ENCODE measurements around the gene AIF1. TPM values are rescaled to one million over a fixed set of nuclear protein-coding genes. Genes with fewer than 3 reads are reported as not detected.

The AIF1 gene
- total and polyA plus RNA-seq, 10 donors, result 258 to 479 (median 311) TPM

- no peak for DNase-seq
- intact Hi-C loops (cut with DNase I; ENCODE audit: low total_unique reads), result no loop called here
- H3K9me3 ChIP-seq, result no peaks in the 10 kb centered on the region
- WGBS, 5 donors, result 60 to 79% (median 73%) methylated on average over 14 of the region's 14 CpGs
- H3K27ac ChIP-seq, result peak overlapping the region; percentile 75 to 98 (median 86)
- H3K36me3 ChIP-seq, result peaks cover 0 to 22% (median 1%) of the 10 kb centered on the region in 6 donors
- TF ChIP-seq CTCF (IDR thresholded peaks at IDR 0.05 in 8 of 11, conservative IDR thresholded peaks at IDR 0.05 in 3 of 11) (no peak), POLR2AphosphoS5 (IDR thresholded peaks at IDR 0.05) (no peak), POLR2A (IDR thresholded peaks at IDR 0.05) (no peak)
- H3K27me3 ChIP-seq (replicated peaks in 1 of 7), result no peaks in the 10 kb centered on the region
- H3K4me1 ChIP-seq, result peaks cover 39 to 100% (median 83%) of the 10 kb centered on the region in 6 donors
- peak overlapping the region in 5 of 8 donors; percentile 60 to 97 (median 65) for H3K4me3 ChIP-seq
Observed at GRCh38 chr6:31574106-31575061, 40.6 kb upstream of the AIF1 start.

- Histone ChIP-seq H3K4me3 (peak within 1 kb of the TSS; percentile 58 to 97 (median 64)), H3K36me3 (peaks cover 0 to 22% (median 1%) of the 10 kb centered on the region in 6 donors), H3K27ac (peak within 1 kb of the TSS; percentile 75 to 98 (median 86)), H3K9me3 (no peaks in the 10 kb centered on the region), H3K27me3 (replicated peaks in 1 of 7) (no peaks in the 10 kb centered on the region), H3K4me1 (peaks cover 37 to 100% (median 84%) of the 10 kb centered on the region in 6 donors)
- intact Hi-C loops (cut with DNase I; ENCODE audit: low total_unique reads), result no loop called here
- 12 to 35% (median 19%) methylated on average over 13 to 19 of the region's 19 CpGs for WGBS, 5 donors
- peak; percentile 60 to 95 (median 93) for TF ChIP-seq POLR2A (IDR thresholded peaks at IDR 0.05)
- TF ChIP-seq CTCF (IDR thresholded peaks at IDR 0.05 in 8 of 11, conservative IDR thresholded peaks at IDR 0.05 in 3 of 11), result no peak
- peak; percentile 71 to 100 (median 92) for TF ChIP-seq POLR2AphosphoS5 (IDR thresholded peaks at IDR 0.05)
- peak; percentile 89 for DNase-seq
Observed at GRCh38 chr6:31575335-31575901, 39.6 kb upstream of the AIF1 start, which contains the start of gene TNF. TSS of gene TNF (plus strand) at chr6:31575565. CDS start at chr6:31575742, 177 bp downstream.

GRCh38 chr6:31575952-31576685 lies 38.9 kb upstream of the AIF1 start:
- DNase-seq, result no peak
- Histone ChIP-seq H3K4me3 (peak overlapping the region; percentile 58 to 97 (median 64)), H3K9me3 (no peaks in the 10 kb centered on the region), H3K27me3 (replicated peaks in 1 of 7) (no peaks in the 10 kb centered on the region), H3K27ac (peak overlapping the region; percentile 75 to 98 (median 86)), H3K4me1 (peaks cover 35 to 97% (median 84%) of the 10 kb centered on the region in 6 donors), H3K36me3 (peaks cover 0 to 22% (median 1%) of the 10 kb centered on the region in 6 donors)
- WGBS, 5 donors, result 40 to 56% (median 52%) methylated on average over 8 of the region's 8 CpGs
- TF ChIP-seq POLR2A (IDR thresholded peaks at IDR 0.05) (no peak), CTCF (IDR thresholded peaks at IDR 0.05 in 8 of 11, conservative IDR thresholded peaks at IDR 0.05 in 3 of 11) (no peak), POLR2AphosphoS5 (IDR thresholded peaks at IDR 0.05) (no peak)
- intact Hi-C loops (cut with DNase I; ENCODE audit: low total_unique reads), result no loop called here

Data from spleen (tissue), 11 donors.